ENCODE results near the gene SLC4A7. TPM values are rescaled to one million over a fixed set of nuclear protein-coding genes. Genes with fewer than 3 reads are reported as not detected.
A peak's percentile ranks its signal among the peaks of the same experiment; 100 is the strongest.

Gene SLC4A7
- total RNA-seq, 2 donors from 2014 or later, result 39.7 to 106 TPM

- no peaks in the 10 kb centered on the region for H3K9me3 Mint-ChIP-seq
- no peak overlapping the region for H3K27ac Mint-ChIP-seq
- H3K27me3 Mint-ChIP-seq, result no peaks in the 10 kb centered on the region
- no peak for DNase-seq (ENCODE audit: low spot score)
- peaks cover 15% of the 10 kb centered on the region for H3K36me3 Mint-ChIP-seq
- no peak overlapping the region for H3K4me3 Mint-ChIP-seq
- peaks cover 0 to 7% of the 10 kb centered on the region in 2 donors for H3K4me1 Mint-ChIP-seq (ENCODE audit: low read depth in 2 of 2)
- no peak for ATAC-seq
Observed at GRCh38 chr3:27384191-27384590, 100.0 kb downstream of the SLC4A7 start.

GRCh38 chr3:27380433-27381357, 103.5 kb downstream of the SLC4A7 start:
- no peak for ATAC-seq
- Mint-ChIP-seq H3K4me1 (ENCODE audit: low read depth in 2 of 2) (peaks cover 0 to 7% of the 10 kb centered on the region in 2 donors), H3K27me3 (no peaks in the 10 kb centered on the region), H3K27ac (no peak overlapping the region), H3K36me3 (peaks cover 7% of the 10 kb centered on the region), H3K9me3 (no peaks in the 10 kb centered on the region), H3K4me3 (no peak overlapping the region)
- DNase-seq (ENCODE audit: low spot score), result no peak

- DNase-seq (ENCODE audit: low spot score) (no peak), ATAC-seq (no peak)
- Mint-ChIP-seq H3K36me3 (peaks cover 4% of the 10 kb centered on the region), H3K27ac (no peak overlapping the region), H3K9me3 (no peaks in the 10 kb centered on the region), H3K4me1 (ENCODE audit: low read depth in 2 of 2) (peaks cover 0 to 7% of the 10 kb centered on the region in 2 donors), H3K4me3 (no peak overlapping the region), H3K27me3 (no peaks in the 10 kb centered on the region)
Observed at GRCh38 chr3:27378331-27378730, 105.9 kb downstream of the SLC4A7 start.

GRCh38 chr3:27376109-27376772, 107.9 kb downstream of the SLC4A7 start:
- Mint-ChIP-seq H3K9me3 (no peaks in the 10 kb centered on the region), H3K4me3 (no peak overlapping the region), H3K27me3 (no peaks in the 10 kb centered on the region), H3K36me3 (peaks cover 4% of the 10 kb centered on the region), H3K4me1 (ENCODE audit: low read depth in 2 of 2) (peaks cover 0 to 7% of the 10 kb centered on the region in 2 donors), H3K27ac (no peak overlapping the region)
- DNase-seq (ENCODE audit: low spot score) (no peak), ATAC-seq (no peak)

GRCh38 chr3:27368831-27369607, 115.2 kb downstream of the SLC4A7 start, which contains the start of gene NEK10:
NEK10 (minus strand) TSS chr3:27369383; CDS start chr3:27352882, 16,501 bp downstream.
- H3K4me1 Mint-ChIP-seq (ENCODE audit: low read depth in 2 of 2), result peaks cover 15 to 17% of the 10 kb centered on the region in 2 donors
- no peaks in the 10 kb centered on the region for H3K27me3 Mint-ChIP-seq
- H3K4me3 Mint-ChIP-seq, result peak within 1 kb of the TSS; percentile 93
- DNase-seq (ENCODE audit: low spot score), result peak; percentile 90
- peak; percentile 100 for ATAC-seq
- H3K36me3 Mint-ChIP-seq, result no peaks in the 10 kb centered on the region
- peak within 1 kb of the TSS; percentile 27 to 55 for H3K27ac Mint-ChIP-seq
- no peaks in the 10 kb centered on the region for H3K9me3 Mint-ChIP-seq

GRCh38 chr3:27366062-27366591, 118.1 kb downstream of the SLC4A7 start:
- no peak overlapping the region for H3K4me3 Mint-ChIP-seq
- H3K4me1 Mint-ChIP-seq (ENCODE audit: low read depth in 2 of 2), result peaks cover 15 to 17% of the 10 kb centered on the region in 2 donors
- H3K36me3 Mint-ChIP-seq, result no peaks in the 10 kb centered on the region
- no peak overlapping the region for H3K27ac Mint-ChIP-seq
- no peak for ATAC-seq
- no peak for DNase-seq (ENCODE audit: low spot score)
- no peaks in the 10 kb centered on the region for H3K9me3 Mint-ChIP-seq
- H3K27me3 Mint-ChIP-seq, result no peaks in the 10 kb centered on the region

GRCh38 chr3:27360113-27361078, 123.8 kb downstream of the SLC4A7 start:
- no peak for ATAC-seq
- Mint-ChIP-seq H3K9me3 (no peaks in the 10 kb centered on the region), H3K27ac (peak overlapping the region in 1 of 2 donors; percentile 56), H3K27me3 (no peaks in the 10 kb centered on the region), H3K36me3 (no peaks in the 10 kb centered on the region), H3K4me1 (ENCODE audit: low read depth in 2 of 2) (peaks cover 4 to 21% of the 10 kb centered on the region in 2 donors), H3K4me3 (no peak overlapping the region)
- DNase-seq (ENCODE audit: low spot score), result no peak

GRCh38 chr3:27358372-27358771, 125.8 kb downstream of the SLC4A7 start:
- Mint-ChIP-seq H3K4me3 (no peak overlapping the region), H3K27ac (peak overlapping the region in 1 of 2 donors; percentile 58), H3K9me3 (no peaks in the 10 kb centered on the region), H3K27me3 (no peaks in the 10 kb centered on the region), H3K4me1 (ENCODE audit: low read depth in 2 of 2) (peaks cover 4 to 21% of the 10 kb centered on the region in 2 donors), H3K36me3 (no peaks in the 10 kb centered on the region)
- DNase-seq (ENCODE audit: low spot score) (no peak), ATAC-seq (no peak)

GRCh38 chr3:27357665-27358258, 126.4 kb downstream of the SLC4A7 start:
- no peaks in the 10 kb centered on the region for H3K27me3 Mint-ChIP-seq
- peaks cover 4 to 21% of the 10 kb centered on the region in 2 donors for H3K4me1 Mint-ChIP-seq (ENCODE audit: low read depth in 2 of 2)
- ATAC-seq, result peak; percentile 77 to 82
- DNase-seq (ENCODE audit: low spot score), result peak; percentile 71
- no peaks in the 10 kb centered on the region for H3K36me3 Mint-ChIP-seq
- H3K27ac Mint-ChIP-seq, result no peak overlapping the region
- H3K4me3 Mint-ChIP-seq, result no peak overlapping the region
- H3K9me3 Mint-ChIP-seq, result no peaks in the 10 kb centered on the region

- Mint-ChIP-seq H3K27ac (no peak overlapping the region), H3K4me3 (no peak overlapping the region), H3K4me1 (ENCODE audit: low read depth in 2 of 2) (peaks cover 4 to 21% of the 10 kb centered on the region in 2 donors), H3K9me3 (no peaks in the 10 kb centered on the region), H3K27me3 (no peaks in the 10 kb centered on the region), H3K36me3 (no peaks in the 10 kb centered on the region)
- no peak for DNase-seq (ENCODE audit: low spot score)
- no peak for ATAC-seq
Observed at GRCh38 chr3:27356976-27357375, 127.2 kb downstream of the SLC4A7 start.

GRCh38 chr3:27354588-27355203, 129.5 kb downstream of the SLC4A7 start:
- ATAC-seq, result peak in 1 of 2 donors; percentile 15
- H3K9me3 Mint-ChIP-seq, result no peaks in the 10 kb centered on the region
- H3K27ac Mint-ChIP-seq, result no peak overlapping the region
- H3K27me3 Mint-ChIP-seq, result no peaks in the 10 kb centered on the region
- peaks cover 5 to 25% of the 10 kb centered on the region in 2 donors for H3K4me1 Mint-ChIP-seq (ENCODE audit: low read depth in 2 of 2)
- H3K36me3 Mint-ChIP-seq, result no peaks in the 10 kb centered on the region
- H3K4me3 Mint-ChIP-seq, result no peak overlapping the region
- no peak for DNase-seq (ENCODE audit: low spot score)

GRCh38 chr3:27354161-27354560, 130.0 kb downstream of the SLC4A7 start:
- peaks cover 10 to 25% of the 10 kb centered on the region in 2 donors for H3K4me1 Mint-ChIP-seq (ENCODE audit: low read depth in 2 of 2)
- H3K36me3 Mint-ChIP-seq, result no peaks in the 10 kb centered on the region
- no peak overlapping the region for H3K27ac Mint-ChIP-seq
- no peaks in the 10 kb centered on the region for H3K9me3 Mint-ChIP-seq
- H3K27me3 Mint-ChIP-seq, result no peaks in the 10 kb centered on the region
- ATAC-seq, result no peak
- no peak overlapping the region for H3K4me3 Mint-ChIP-seq
- DNase-seq (ENCODE audit: low spot score), result no peak

Data from natural killer cell treated with Interleukin-12 subunit alpha and Interleukin-12 subunit beta and Interleukin-15 and Interleukin-18, amount 100 ng/mL, for 72 hours (primary cell).